SK-N-MC (cell line): ENCODE data around the gene NPB.

Source experiments
- EZH2 ChIP-seq: fragments of 200-600 bp; sonication (generic); IDR thresholded peaks from one replicate; pipeline ENCODE4 v1.6.1; 2017; ENCODE audit warnings: antibody characterized with exemption
- POLR2AphosphoS5 ChIP-seq: IDR thresholded peaks from 2 replicates; pipeline ENCODE4 v1.6.1; 2012; ENCODE audit warnings: mild to moderate bottlenecking, low read depth, low read length, borderline replicate concordance

GRCh38 chr17:81888105-81888987, 13.7 kb upstream of the NPB start:
- no peak for TF ChIP-seq POLR2AphosphoS5
- no peak for TF ChIP-seq EZH2
